Tibial nerve (tissue), 4 donors: ENCODE data around the gene NFKBIZ. TPM values are rescaled to one million over a fixed set of nuclear protein-coding genes. Genes with fewer than 3 reads are reported as not detected.

ENCODE experiments used
- DNase-seq, 2 donors: peaks; one replicate each; pipeline ENCODE4 v3.0.0-alpha.2; 2019; ENCODE audit warnings: low spot score in 2 of 2
- H3K27ac ChIP-seq, 4 donors: fragments of 200-600 bp; sonication (generic) in 3 of 4; one replicate each; pipeline ENCODE4 v1.5.1; 2017 to 2019; ENCODE audit warnings: mild to moderate bottlenecking in 1 of 4
- H3K27me3 ChIP-seq, 2 donors: fragments of 200-600 bp; sonication (generic) in 1 of 2; one replicate each; pipeline versions ENCODE4 v1.5.1 to v1.6.0; 2017 to 2019
- H3K36me3 ChIP-seq, 3 donors: fragments of 200-600 bp; sonication (generic); one replicate each; pipeline ENCODE4 v1.5.1; 2018 to 2019
- H3K4me1 ChIP-seq, 4 donors: fragments of 200-600 bp; sonication (generic) in 3 of 4; one replicate each; pipeline ENCODE4 v1.5.1; 2017 to 2019
- H3K4me3 ChIP-seq, 4 donors: fragments of 200-600 bp; sonication (generic) in 3 of 4; one replicate each; pipeline ENCODE4 v1.5.1; 2017 to 2019; ENCODE audit warnings: mild to moderate bottlenecking in 1 of 4, moderate library complexity in 1 of 4
- H3K9me3 ChIP-seq, 4 donors: fragments of 200-600 bp; sonication (generic) in 3 of 4; one replicate each; pipeline ENCODE4 v1.5.1; 2017 to 2019
- EP300 ChIP-seq, 2 donors: sonication (generic); formaldehyde crosslinking; IDR thresholded peaks; one replicate each; pipeline ENCODE4 v1.6.1; 2017; ENCODE audit warnings: antibody characterized with exemption in 2 of 2, mild to moderate bottlenecking in 1 of 2
- POLR2A ChIP-seq, 2 donors: fragments of 450-650 bp; IDR thresholded peaks; one replicate each; pipeline ENCODE4 v1.6.1; 2017; ENCODE audit warnings: antibody characterized with exemption in 2 of 2, mild to moderate bottlenecking in 2 of 2, moderate library complexity in 2 of 2
- WGBS, 2 donors: methylation state at CpG; one replicate each; pipeline ENCODE4 v1.1.5; 2018; 5-methylcytosine and 5-hydroxymethylcytosine counted together
- total RNA-seq, 4 donors: library from RNA; depleted of rRNA; stranded (reverse); fragments of >200 nt; gene quantifications; one replicate each; pipeline ENCODE4 v1.1.0, GENCODE V29; 2016
- TF ChIP-seq, protein P1 (sequence below), 5 experiments: fragments of 200-600 bp in 3 of 5; fragments of 450-650 bp in 2 of 5; sonication (generic) in 3 of 5; IDR thresholded peaks; one replicate each; pipeline ENCODE4 v1.5.1; 2016 to 2019; ENCODE audit warnings: antibody characterized with exemption in 5 of 5, mild to moderate bottlenecking in 3 of 5, moderate library complexity in 2 of 5

NFKBIZ gene
- total RNA-seq, 4 donors from 2014 or later = 81.3 to 161 (median 95.1) TPM

DNA sequence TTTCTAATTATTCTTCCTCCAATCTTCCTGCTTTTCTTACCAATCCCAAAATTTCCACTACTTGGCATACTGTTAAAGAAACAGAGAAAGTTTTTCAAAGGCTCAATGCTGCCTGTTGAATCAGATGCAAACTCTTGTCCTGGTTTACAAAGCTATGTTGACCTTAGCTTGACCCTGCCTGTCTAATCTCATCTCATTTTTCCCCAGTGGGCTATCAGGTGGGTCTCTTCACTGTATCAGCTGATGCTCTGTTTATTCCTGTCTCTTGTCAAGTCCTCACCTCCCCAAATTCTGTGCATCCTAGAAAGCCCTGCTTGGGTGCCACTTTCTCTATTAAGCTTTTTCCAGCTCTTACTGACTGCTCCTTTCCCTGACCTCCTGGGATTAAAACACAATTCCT, 18.2 kb downstream of the NFKBIZ start:
- peaks cover 0 to 17% (median 0%) of the 10 kb centered on the region in 3 donors for H3K36me3 ChIP-seq
- H3K27me3 ChIP-seq = no peaks in the 10 kb centered on the region
- H3K4me1 ChIP-seq = peaks cover 0 to 16% (median 0%) of the 10 kb centered on the region in 4 donors
- H3K4me3 ChIP-seq = no peak overlapping the region
- no peak overlapping the region for H3K27ac ChIP-seq
- no peaks in the 10 kb centered on the region for H3K9me3 ChIP-seq
- DNase-seq = no peak
- TF ChIP-seq EP300 (IDR thresholded peaks at IDR 0.05) (no peak), POLR2A (IDR thresholded peaks at IDR 0.05) (no peak)
- TF ChIP-seq, protein P1, sequence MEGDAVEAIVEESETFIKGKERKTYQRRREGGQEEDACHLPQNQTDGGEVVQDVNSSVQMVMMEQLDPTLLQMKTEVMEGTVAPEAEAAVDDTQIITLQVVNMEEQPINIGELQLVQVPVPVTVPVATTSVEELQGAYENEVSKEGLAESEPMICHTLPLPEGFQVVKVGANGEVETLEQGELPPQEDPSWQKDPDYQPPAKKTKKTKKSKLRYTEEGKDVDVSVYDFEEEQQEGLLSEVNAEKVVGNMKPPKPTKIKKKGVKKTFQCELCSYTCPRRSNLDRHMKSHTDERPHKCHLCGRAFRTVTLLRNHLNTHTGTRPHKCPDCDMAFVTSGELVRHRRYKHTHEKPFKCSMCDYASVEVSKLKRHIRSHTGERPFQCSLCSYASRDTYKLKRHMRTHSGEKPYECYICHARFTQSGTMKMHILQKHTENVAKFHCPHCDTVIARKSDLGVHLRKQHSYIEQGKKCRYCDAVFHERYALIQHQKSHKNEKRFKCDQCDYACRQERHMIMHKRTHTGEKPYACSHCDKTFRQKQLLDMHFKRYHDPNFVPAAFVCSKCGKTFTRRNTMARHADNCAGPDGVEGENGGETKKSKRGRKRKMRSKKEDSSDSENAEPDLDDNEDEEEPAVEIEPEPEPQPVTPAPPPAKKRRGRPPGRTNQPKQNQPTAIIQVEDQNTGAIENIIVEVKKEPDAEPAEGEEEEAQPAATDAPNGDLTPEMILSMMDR (IDR thresholded peaks at IDR 0.05) = no peak

DNA sequence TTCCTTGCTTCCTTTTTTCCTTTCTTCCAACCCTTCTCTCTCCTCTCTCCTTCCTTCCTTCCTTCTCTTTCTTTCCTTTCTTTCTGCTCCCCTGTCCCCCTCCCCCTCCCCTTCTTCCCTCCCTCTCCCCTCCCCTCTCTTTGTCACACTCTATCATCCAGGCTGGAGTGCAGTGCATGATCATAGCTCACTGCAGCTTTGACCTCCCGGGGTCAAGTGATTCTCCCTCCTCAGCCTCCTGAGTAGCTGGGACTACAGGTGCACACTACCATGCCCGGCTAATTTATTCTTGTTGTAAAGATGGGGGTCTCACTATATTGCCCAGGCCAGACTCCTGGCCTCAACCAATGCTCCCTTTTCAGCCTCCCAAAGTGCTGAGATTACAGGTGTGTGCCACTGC, 18.7 kb downstream of the NFKBIZ start:
- 81 to 84% methylated on average over 2 of the region's 2 CpGs for WGBS, 2 donors
- peaks cover 0 to 16% (median 0%) of the 10 kb centered on the region in 4 donors for H3K4me1 ChIP-seq
- no peaks in the 10 kb centered on the region for H3K9me3 ChIP-seq
- no peak overlapping the region for H3K4me3 ChIP-seq
- TF ChIP-seq EP300 (IDR thresholded peaks at IDR 0.05) (no peak), POLR2A (IDR thresholded peaks at IDR 0.05) (no peak)
- TF ChIP-seq, protein P1 (IDR thresholded peaks at IDR 0.05) = no peak
- no peak for DNase-seq
- H3K27me3 ChIP-seq = no peaks in the 10 kb centered on the region
- H3K27ac ChIP-seq = peak overlapping the region in 1 of 4 donors; percentile 25
- H3K36me3 ChIP-seq = peaks cover 0 to 13% (median 0%) of the 10 kb centered on the region in 3 donors

DNA sequence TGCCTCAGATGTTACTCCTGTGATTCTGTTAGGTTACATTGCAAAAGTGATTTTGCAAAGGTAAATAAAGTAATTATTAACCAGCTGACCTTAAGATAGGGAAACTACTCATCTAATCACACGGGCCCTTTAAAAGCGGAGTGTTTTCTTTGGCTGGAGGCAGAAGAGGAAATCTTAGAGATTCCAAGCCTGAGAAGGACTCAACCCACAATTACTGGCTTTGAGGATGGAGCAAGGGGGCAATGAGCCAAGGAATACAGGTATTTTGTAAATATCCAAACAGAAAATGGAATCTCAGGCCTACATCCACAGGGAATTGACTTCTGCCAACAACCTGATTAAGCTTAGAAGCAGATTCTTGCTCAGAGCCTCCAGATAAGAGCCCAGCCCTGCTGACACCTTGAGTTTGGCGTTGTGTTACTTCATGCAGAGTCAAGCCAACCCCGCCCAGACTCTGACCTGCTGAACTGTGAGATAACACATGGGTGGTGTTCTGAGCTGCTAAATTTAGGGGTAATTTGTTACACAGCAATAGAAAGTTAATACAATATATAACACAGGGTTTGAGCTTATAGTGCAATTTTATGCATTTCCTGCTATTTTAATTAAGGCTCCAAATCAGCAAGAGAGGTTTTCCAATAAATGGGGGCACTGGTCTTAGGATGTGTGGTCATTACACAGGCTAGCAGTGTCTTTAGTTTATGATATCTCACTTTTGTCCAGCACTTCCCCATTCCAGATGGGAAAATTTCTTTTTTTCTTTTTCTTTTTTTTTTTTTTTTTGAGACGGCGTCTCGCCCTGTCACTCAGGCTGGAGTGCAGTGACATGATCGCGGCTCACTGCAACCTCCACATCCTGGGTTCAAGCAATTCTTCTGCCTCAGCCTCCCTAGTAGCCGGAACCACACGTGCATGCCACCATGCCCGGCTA, 19.5 kb downstream of the NFKBIZ start:
- Histone ChIP-seq H3K27ac (no peak overlapping the region), H3K4me3 (no peak overlapping the region), H3K9me3 (no peaks in the 10 kb centered on the region), H3K4me1 (peaks cover 0 to 16% (median 0%) of the 10 kb centered on the region in 4 donors), H3K36me3 (peaks cover 0 to 5% (median 0%) of the 10 kb centered on the region in 3 donors), H3K27me3 (no peaks in the 10 kb centered on the region)
- peak in 1 of 2 donors; percentile 61 for TF ChIP-seq EP300 (IDR thresholded peaks at IDR 0.05)
- TF ChIP-seq POLR2A (IDR thresholded peaks at IDR 0.05) = no peak
- WGBS, 2 donors = 79 to 80% methylated on average over 12 of the region's 12 CpGs
- DNase-seq = peak in 1 of 2 donors; percentile 54

DNA sequence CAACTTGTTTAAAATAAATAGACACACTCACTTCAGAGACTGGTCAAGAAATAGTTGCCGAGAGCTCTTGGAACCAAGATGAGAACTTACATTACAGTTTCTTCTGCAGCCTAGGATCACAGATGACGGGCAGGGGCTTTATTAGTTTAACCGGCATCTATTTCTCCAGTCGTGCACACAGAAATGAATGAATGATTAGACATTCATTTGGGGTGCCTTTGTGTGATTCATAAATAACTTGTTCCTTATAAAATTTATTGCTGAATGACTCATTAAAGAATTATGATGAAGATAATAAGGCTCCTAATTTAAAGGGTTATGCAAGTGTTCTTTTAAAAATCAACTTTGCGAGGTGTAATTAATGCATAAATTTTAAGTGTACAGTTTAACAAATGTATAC, 20.8 kb downstream of the NFKBIZ start:
- H3K9me3 ChIP-seq = no peaks in the 10 kb centered on the region
- no peaks in the 10 kb centered on the region for H3K27me3 ChIP-seq
- peaks cover 0 to 16% (median 0%) of the 10 kb centered on the region in 4 donors for H3K4me1 ChIP-seq
- H3K4me3 ChIP-seq = no peak overlapping the region
- no peak overlapping the region for H3K27ac ChIP-seq
- DNase-seq = no peak
- TF ChIP-seq EP300 (IDR thresholded peaks at IDR 0.05) = no peak
- TF ChIP-seq POLR2A (IDR thresholded peaks at IDR 0.05) = no peak
- TF ChIP-seq, protein P1 (IDR thresholded peaks at IDR 0.05) = no peak
- H3K36me3 ChIP-seq = no peaks in the 10 kb centered on the region
- WGBS, 2 donors = 77 to 85% methylated on average over 5 of the region's 5 CpGs

DNA sequence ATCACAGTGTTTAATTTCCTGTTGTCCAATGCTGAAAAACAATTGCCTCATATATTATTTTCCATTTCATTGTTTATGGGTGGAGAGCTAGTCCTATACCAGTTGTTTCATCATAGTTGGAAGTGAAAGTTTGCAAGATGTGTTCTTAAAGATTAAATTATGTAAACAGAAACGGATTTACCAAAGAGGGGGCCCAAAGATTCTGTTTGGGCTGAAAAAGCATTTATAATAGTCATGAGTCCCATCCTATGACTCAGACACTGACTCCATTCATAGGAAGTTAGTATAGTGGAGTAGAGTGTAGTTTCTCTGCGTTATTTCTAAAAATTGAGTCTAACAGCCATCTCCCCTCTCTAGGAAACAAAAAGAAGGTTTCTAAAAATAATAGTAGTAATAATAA, 24.3 kb downstream of the NFKBIZ start:
- Histone ChIP-seq H3K4me3 (no peak overlapping the region), H3K27ac (no peak overlapping the region), H3K4me1 (peaks cover 0 to 2% (median 0%) of the 10 kb centered on the region in 4 donors), H3K27me3 (no peaks in the 10 kb centered on the region), H3K36me3 (no peaks in the 10 kb centered on the region), H3K9me3 (no peaks in the 10 kb centered on the region)
- no peak for DNase-seq
- TF ChIP-seq POLR2A (IDR thresholded peaks at IDR 0.05) = no peak
- TF ChIP-seq, protein P1 (IDR thresholded peaks at IDR 0.05) = no peak
- TF ChIP-seq EP300 (IDR thresholded peaks at IDR 0.05) = no peak
- WGBS, 2 donors = 45 to 71% methylated on average over 2 of the region's 2 CpGs
